Measurements from ENCODE around the gene TEAD1. TPM values are rescaled to one million over a fixed set of nuclear protein-coding genes. Genes with fewer than 3 reads are reported as not detected.

TEAD1 gene
- total RNA-seq = under 0.01 TPM

DNA sequence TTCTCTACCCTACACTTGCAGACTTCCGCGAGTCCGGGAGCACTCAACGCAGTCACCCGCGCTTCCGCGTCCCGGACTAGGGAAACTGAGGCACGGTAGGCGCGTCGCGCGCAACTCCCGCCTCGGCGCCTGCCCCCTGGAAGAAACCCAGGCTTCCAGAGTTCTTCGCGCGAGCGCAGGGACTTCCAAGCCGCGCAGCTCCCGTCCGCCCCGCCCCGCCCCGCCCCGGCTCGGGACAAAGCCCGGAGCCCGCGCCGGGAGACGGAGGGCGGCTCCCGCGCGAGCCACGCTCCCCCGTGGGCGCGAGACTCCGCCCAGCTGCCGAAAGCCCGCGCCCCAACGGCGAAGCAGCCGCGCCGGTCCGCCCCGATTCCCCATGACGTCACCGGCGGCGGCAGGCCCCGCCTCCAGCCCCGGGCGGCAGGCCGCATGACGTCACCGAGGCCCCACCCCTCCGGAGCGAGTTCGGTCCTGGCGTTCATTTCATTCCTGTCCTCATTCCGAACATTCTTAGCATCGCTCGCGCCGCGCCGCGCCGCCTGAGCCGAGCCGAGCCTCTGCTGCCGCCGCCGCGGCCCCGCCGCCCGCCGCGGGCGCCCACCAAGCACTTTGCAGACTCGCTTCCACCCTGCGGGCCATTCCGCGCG, at the start of gene TEAD1:
TSS of gene TEAD1 (plus strand) at position 498 of the 647 bp plus-strand sequence.
- peak; percentile 70 to 80 (median 80) for DNase-seq (ENCODE audit: low read depth in 2 of 3, low spot score in 2 of 3)

DNA sequence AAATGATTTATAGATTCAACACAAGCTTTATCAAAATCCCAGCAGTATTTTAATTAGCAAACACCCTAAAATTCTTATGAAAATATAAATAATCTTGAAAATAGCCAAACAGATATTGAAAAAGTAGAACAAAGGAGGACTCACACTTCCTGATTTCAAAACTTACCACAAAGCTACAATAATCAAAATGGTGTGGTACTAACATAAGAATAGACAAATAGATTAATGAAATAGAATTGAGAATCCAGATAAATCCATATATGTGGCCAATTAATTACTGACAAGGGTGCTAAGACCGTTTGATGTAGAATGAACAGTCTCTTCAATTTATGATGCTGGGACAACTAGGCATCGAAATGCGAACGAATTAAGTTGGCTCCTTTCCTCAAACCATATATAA, 49.6 kb upstream of the TEAD1 start:
- DNase-seq (ENCODE audit: low read depth in 2 of 3, low spot score in 2 of 3) = no peak

DNA sequence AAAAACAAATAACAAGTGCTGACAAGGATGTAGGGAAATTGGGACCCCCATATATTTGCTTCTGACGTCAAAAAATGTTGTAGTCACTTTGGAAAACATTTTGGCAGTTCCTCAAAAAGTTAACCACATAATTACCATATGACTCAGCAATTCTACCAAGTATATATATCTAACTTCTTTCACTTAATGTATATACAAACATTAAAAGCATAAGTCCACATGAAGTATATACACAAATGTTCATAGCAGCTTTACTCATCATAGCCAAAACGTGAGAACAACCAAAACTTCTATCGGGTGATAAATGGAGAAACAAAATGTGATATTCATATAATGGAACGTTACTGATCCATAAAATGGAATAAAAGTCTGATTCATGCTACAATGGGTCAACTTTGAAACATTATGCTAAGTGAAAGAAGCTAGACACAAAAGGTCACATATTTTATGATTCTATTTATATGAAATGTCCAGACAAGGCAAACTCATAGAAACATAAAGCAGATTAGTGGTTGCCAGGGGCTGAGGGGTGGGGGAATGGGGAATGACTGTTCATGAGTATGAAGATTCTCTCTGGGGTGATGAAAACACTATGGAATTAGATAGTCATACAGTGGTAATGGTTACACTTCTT, 48.7 kb upstream of the TEAD1 start:
- peak in 1 of 3 donors; percentile 9 for DNase-seq (ENCODE audit: low read depth in 2 of 3, low spot score in 2 of 3)

DNA sequence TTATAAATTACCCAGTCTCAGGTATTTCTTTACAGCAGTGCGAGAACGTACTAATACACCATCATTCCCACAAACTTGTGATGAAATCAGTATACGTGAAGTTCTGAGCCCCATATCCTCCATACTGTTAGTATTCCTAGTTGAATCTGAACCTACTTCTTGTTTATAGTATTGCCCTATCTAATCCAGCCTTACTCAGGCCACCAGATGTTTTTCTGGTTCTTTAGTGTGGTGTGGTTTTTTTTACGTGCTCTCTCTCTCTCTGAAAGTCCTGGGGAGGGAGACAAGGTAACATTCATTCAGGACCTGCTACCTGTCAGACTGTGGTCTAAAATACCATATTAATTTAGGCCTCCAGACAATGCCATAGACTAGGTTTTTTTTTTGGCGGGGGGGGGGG, 47.6 kb upstream of the TEAD1 start:
- no peak for DNase-seq (ENCODE audit: low read depth in 2 of 3, low spot score in 2 of 3)

DNA sequence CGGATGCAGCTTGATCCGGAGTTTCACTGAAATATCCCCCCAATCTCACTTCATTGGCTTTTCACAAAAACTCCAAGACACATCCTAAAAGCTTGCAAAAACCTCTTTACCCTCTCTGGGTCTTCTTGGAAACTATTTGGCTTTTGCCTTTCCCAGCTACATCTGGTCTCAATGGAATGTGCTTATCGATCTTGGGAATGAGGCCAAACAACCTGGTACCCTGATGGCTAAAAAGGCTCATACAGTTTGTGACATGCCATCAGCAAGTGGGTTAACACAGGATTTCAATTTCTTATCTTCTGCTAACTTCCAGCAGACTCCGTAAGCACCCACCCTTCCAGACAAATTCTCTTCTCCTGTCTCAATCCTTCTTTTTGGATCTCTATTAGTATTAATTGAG, 45.9 kb upstream of the TEAD1 start:
- DNase-seq (ENCODE audit: low read depth in 2 of 3, low spot score in 2 of 3) = no peak

DNA sequence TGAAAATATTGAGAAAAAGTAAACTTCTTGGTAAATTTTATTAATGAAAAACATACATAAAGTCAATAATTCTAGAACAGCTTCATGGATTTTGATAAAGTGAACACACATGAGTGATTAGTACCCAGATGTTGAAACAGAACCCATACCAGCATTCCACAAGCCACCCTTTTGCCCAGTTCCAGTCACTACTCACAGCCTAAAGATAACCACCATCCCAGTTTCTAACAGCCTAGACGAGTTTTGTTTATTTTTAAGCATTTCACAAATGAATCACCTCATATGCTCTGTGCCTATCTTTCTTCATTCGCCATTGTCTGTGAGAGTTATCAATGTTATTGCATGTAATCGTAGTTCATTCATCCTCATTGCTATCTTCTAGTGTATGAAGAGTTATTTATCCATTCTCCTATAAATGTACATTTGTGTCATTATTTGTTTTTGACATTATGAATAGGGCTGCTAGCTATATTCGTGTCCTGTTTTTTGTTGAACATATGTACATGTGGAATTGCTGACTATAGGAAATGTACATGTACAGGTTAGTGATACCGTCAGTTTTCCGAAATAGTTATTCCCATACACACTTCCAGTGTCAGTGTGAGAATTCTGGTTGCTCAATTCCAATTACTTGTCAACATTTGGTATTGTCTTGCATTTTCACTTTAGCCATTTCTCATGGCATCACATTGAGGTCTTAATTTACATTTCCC, 44.5 kb upstream of the TEAD1 start:
- DNase-seq (ENCODE audit: low read depth in 2 of 3, low spot score in 2 of 3) = no peak

DNA sequence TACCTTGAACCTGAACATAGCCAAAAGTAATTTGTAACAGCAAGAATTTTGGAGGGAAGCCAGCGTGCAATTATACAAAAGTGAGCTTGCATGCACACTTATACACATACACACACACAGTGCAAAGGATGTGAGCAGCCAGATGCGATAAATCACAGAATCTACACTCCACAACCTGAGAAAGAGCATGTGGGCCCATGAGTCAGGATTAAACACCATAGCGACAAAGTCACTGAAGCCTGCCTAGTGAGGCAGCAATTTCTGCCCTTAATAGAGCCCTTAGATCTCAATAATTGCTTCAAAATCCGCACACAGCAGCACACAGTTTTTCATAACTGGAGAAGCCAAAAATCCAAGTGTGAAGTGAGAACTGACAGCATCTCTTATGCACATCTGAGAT, 42.6 kb upstream of the TEAD1 start:
- DNase-seq (ENCODE audit: low read depth in 2 of 3, low spot score in 2 of 3) = no peak

DNA sequence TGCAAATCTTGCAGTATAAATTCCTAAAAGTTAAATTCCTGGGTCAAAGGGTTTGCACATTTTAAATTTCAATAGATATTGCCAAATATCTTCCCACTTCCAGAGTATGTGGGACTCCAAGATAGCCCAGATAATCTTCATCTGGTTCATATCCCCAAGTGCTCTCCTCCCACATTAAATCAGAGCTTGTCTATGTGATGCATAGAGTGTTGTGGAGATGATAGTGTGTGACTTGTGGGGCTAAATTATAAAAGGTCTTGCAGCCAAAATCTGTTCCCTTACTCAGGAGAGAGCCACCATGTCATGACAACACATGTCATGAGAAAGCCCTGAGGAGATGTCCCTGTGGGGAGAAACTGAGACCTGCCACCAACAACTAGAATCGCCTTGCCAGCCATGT, 39.9 kb upstream of the TEAD1 start:
- no peak for DNase-seq (ENCODE audit: low read depth in 2 of 3, low spot score in 2 of 3)

DNA sequence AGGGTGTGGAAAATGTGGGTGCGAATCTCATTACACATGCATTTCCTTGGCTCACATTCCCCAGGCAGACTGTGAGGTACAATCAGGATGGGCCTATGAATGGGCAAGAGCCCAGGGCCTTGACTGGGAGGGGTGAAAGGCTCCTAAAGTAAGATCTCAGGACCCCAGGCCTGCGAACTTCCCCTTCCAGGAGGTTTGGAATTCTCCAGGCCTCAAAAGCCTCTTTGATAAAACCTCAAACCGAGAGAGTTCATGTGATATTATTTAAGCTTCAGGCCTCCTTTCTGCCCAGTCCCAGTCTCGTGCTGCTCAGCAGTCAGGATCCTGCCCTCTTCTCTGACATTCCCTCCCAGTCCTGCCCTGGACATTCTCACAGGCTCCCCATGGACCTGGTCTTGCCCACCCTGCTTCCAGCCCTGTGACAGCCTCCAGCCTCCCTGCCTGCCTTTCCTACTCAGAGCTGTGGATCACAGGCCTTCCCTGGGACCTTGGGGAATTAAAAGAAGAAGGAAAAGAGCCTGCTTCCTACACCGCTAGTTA, 37.3 kb upstream of the TEAD1 start:
- no peak for DNase-seq (ENCODE audit: low read depth in 2 of 3, low spot score in 2 of 3)

DNA sequence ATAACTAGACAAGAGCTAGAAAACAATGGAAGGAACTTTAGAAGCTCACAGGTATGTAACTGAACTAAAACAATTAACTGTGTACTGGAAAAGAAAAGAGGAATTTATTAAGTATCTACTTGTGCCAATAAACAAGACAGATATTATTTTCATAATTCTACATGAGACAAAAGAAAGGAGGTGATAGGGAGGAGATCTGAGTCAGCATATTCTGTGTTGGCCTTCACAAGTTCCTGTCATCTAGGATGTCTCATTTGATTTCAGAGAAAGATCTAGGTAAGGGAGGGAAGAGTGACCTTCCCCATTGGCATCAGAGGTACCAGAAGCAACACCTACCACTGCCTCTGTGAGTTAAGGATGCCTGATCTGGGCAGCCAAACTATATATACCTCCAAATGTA, 34.8 kb upstream of the TEAD1 start:
- no peak for DNase-seq (ENCODE audit: low read depth in 2 of 3, low spot score in 2 of 3)

DNA sequence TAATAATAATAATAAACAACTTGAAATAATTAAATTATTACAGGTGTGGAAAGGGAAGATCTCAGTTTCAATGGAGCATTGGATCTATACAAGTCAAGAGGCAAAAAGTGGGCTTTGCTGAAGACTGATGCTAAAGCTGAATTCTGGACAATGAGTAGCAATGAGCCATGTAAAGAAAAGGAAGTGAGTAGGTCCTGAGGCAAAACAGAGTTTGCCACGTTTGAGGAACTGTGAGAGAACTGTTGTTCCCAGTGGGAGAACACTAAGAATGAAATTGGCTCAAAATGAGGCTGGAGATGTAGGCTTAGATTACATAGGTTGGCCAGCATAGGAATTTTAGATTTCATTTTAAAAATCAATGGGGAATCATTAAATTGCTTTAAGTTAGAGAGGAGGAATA, 33.9 kb upstream of the TEAD1 start:
- no peak for DNase-seq (ENCODE audit: low read depth in 2 of 3, low spot score in 2 of 3)

DNA sequence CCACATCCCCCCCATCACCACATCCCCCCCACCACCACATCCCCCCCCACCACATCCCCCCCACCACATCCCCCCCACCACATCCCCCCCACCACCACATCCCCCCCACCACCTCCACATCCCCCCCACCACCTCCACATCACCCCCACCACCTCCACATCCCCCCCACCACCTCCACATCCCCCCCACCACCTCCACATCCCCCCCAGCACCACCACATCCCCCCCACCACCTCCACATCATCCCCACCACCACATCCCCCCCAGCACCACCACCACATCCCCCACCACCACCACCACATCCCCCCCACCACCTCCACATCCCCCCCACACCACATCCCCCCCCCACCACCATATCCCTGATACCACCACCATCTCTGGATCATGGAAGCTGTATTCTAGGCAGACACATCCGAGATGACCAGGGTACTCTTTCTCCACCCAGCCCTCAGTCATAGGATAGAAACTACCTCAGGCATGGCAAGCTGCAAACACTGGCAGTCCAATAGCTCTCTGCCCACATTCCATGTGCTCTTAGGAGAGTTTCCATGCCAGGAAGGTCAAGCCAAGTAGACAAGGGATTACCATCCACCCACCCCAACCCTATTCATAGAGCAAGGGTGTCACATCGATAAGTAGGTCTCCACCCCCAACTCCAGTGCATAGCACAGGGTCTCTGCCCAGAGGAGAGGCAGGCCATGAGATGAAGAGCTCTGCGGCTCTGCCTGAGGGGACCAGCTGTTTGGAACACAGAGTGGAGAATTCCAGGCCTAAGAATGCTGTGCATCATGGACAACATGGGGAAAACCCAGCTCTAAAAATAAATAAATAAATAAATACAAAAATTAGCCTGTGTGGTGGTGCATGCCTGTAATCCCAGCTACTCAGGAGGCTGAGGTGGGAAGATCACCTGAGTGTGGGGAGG, 33.0 kb upstream of the TEAD1 start:
- DNase-seq (ENCODE audit: low read depth in 2 of 3, low spot score in 2 of 3) = no peak

DNA sequence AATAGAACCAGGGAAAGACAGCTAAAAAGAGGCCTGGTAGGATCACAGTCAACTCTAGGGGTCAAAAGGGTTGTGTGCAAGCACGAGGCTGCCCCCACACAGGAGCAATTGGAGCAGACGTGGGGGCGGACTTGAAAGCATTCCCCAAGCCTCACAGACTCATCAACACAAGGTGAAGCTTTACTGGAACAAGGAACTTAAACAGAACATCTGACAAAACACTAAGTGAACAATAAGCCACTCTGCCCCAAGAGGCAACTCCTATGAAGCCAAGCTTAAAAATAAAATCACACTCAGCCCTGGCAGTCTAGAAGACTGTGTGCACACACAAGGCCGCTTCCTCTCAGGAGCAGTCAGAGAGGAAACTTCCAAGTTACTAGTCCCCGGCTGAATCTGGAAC, 32.2 kb upstream of the TEAD1 start:
- DNase-seq (ENCODE audit: low read depth in 2 of 3, low spot score in 2 of 3) = no peak

DNA sequence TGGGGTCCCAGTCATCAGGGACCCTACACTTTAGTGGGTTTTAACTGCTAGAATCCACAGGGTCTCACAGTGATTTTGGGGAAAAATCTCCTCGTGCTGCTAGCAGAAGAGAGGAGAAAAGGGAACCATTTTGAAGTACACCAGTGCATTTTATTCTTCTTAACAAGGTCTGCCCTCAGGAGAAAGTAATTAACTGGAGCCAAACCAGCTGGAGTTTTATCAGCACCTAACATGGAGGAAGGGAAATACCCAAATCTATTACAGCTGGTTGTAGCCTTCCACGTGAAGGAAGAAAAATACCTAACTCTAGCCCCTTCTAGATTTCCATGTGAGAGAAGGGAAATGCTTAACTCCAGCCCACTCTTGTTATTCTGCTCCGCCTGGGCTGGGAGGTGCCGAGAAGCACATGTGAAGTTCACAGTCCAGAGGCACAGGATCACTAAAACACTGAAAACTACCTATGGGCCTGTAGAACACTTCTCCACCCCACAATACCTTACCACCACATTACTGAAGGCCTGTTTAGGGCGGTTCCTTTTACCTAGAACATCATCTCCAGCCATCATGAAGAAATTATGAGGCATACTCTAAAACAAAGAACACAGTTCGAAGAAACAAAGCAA, 31.3 kb upstream of the TEAD1 start:
- DNase-seq (ENCODE audit: low read depth in 2 of 3, low spot score in 2 of 3) = no peak

DNA sequence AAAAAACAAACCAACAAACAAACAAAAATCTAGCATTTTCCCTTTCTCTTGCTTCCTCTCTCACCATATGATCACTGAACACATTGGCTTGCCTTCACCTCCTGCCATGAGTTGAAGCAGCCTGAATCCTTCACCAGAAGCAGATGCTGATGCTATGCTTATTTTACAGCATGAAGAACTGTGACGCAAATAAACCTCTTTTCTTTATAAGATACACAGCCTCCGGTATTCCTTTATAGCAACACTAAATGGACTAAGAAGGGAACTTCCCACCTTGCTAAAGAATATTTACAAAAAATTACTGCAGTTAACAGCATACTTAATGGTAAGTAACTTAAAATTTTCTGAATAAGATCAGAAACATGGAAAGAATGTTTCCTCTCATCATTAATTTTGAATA, 27.7 kb upstream of the TEAD1 start:
- no peak for DNase-seq (ENCODE audit: low read depth in 2 of 3, low spot score in 2 of 3)

DNA sequence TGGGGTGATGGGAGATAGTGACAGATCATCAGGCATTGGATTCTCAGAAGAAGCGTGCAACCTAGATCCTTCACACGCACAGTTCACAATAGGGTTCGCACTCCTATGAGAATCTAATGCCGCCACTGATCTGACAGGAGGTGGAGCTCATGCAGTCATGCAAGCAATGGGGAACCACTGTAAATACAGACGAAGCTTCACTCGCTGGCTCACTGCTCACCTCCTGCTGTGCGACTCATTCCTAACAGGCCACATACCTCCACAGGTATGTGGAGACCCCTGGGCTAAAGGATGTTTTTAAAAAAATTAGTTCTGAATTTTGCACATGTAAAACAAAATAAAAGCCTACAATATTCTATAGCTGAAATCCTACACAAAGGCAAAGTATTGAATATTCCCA, 20.5 kb upstream of the TEAD1 start:
- no peak for DNase-seq (ENCODE audit: low read depth in 2 of 3, low spot score in 2 of 3)

DNA sequence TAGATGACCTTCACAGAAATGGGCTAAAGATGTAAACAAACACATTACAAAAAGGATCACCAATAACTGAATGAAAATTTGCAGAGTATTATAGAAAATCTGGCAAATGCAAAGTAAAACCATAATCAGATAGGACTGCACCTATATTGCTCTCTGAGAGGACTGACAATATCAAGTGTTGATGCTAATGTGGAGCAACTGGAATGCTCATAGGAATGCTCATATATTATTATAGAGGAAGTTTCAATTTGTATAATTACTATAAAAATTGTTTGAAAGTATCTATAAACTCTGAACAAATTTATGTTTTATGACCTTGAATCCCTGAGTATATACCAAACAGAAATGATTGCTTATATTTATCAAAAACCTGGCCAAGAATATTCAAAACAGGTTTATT, 18.4 kb upstream of the TEAD1 start:
- DNase-seq (ENCODE audit: low read depth in 2 of 3, low spot score in 2 of 3) = no peak

DNA sequence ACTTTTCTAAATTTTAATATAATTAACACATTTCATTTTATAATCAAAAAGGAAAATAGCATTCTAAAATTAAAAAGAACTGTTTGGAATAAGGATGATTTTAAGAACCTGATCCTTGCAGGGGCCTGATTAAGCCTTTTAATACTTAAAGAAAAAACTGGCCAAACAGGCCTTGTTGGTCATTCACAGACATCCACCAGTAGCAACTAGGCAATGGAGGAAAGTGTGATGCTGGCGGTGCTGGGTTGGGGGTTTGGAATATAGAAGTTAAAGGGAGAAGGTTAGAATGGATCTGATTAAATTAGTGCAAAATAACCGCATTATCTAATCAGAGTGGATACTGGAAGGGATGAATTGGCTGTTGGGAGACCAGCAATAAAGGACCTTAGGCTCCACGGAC, 16.9 kb upstream of the TEAD1 start:
- DNase-seq (ENCODE audit: low read depth in 2 of 3, low spot score in 2 of 3) = no peak

DNA sequence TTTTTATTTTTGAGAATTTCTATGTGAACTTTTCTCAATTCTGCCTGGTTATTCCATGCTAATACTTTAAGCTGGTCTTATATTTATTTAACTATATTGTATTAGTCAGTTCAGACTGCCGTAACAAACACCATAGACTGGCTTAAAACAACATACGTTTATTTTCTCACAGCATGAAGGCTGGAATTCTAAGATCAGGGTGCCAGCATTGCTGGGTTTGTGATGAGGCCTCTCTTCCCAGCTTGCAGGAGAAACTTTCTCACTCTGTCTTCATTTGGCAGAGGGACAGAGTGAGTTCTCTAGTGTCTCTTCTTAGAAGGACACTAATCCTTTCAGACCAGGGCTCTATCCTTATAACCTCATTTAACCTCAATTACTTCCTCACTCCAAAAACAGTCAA, 16.2 kb upstream of the TEAD1 start:
- no peak for DNase-seq (ENCODE audit: low read depth in 2 of 3, low spot score in 2 of 3)

DNA sequence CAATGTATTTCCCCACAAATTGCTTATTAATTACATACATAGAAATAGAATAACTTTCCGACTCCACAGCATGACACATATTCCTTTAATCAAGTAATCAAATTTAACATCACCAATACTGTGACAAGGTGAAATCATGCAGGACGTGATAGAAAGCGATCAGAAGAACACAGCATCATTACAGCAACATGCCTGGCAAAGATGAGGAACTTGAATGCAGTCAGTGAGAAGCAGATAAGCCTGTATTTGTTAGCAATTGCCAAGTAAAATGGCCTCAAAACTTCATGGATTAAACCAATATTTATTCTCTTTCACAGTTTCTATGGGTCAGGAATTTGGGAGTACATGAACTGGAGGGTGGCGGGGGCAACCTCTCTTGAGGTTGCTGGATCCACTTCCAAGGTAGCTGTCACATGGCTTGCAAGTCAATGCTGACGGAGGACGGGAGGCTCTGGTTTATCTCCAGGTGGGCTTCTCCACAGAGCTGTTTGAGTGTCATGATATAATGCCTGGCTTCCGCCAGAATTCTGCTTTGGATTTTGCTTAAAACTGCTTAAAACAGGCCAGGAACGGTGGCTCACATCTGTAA, 12.0 kb upstream of the TEAD1 start:
- DNase-seq (ENCODE audit: low read depth in 2 of 3, low spot score in 2 of 3) = no peak
